IMR-90 (cell line): Measurements from ENCODE around the gene XAB2. TPM values are rescaled to one million over a fixed set of nuclear protein-coding genes. Genes with fewer than 3 reads are reported as not detected.

Source experiments
- ATAC-seq: fragments of 200-7000 bp; cut with Tn5 transposase; 2 replicates; pipeline ENCODE4 v1.9.1; 2020; ENCODE audit warnings: low read depth, mild to moderate bottlenecking, moderate library complexity
- BruUV-seq: library from RNA; stranded (reverse); fragments of 400-500 nt; replicated peaks from 2 replicates; lab custom pipeline; 2021; lab: Mats Ljungman, UMichigan
- CTCF ChIA-PET: fragments of 300-600 bp; formaldehyde crosslinking; extraction: SDS; loops from one replicate; lab custom pipeline; 2021; ENCODE audit warnings: antibody characterized with exemption; lab: Yijun Ruan, JAX
- POLR2A ChIA-PET: fragments of 300-600 bp; sonication (Branson Sonifier 250); formaldehyde crosslinking; loops from one replicate; lab custom pipeline; 2022; ENCODE audit warnings: antibody characterized with exemption; ENCODE audit not compliant: unreplicated experiment; lab: Charles Lee
- DNase-seq: peaks from one replicate; pipeline ENCODE4 v3.0.0; 2013
- H2AFZ ChIP-seq: replicated peaks from 2 replicates; pipeline ENCODE3; 2013; ENCODE audit warnings: low read length, mild to moderate bottlenecking; ENCODE audit not compliant: poor library complexity
- H2AK5ac ChIP-seq: 2 replicates; pipeline ENCODE4 v1.6.1; 2013; ENCODE audit warnings: low read depth, low read length, inconsistent platforms
- H2AK9ac ChIP-seq: replicated peaks from 2 replicates; pipeline ENCODE3; 2013; ENCODE audit warnings: mild to moderate bottlenecking, low read depth, low read length, moderate library complexity; ENCODE audit not compliant: poor library complexity
- H2BK120ac ChIP-seq: 2 replicates; pipeline ENCODE4 v1.6.1; 2013; ENCODE audit warnings: low read depth, low read length, inconsistent platforms
- H2BK15ac ChIP-seq: 3 replicates; pipeline ENCODE4 v1.6.1; 2013; ENCODE audit warnings: low read depth, low read length, inconsistent platforms
- H2BK20ac ChIP-seq: 2 replicates; pipeline ENCODE4 v1.6.1; 2013; ENCODE audit warnings: low read depth, mild to moderate bottlenecking, inconsistent platforms, low read length, moderate library complexity
- H2BK5ac ChIP-seq: 2 replicates; pipeline ENCODE4 v1.6.1; 2013; ENCODE audit warnings: mild to moderate bottlenecking, low read depth, low read length, inconsistent platforms; ENCODE audit not compliant: poor library complexity, severe bottlenecking
- H3K14ac ChIP-seq: replicated peaks from 2 replicates; pipeline ENCODE4 v1.6.1; 2013; ENCODE audit warnings: low read depth, low read length, inconsistent platforms
- H3K18ac ChIP-seq: 2 replicates; pipeline ENCODE4 v1.6.1; 2013; ENCODE audit warnings: low read depth, low read length, control low read depth
- H3K23ac ChIP-seq: 2 replicates; pipeline ENCODE4 v1.6.1; 2013; ENCODE audit warnings: low read depth, low read length, inconsistent platforms
- H3K27ac ChIP-seq: 2 replicates; pipeline ENCODE4 v1.5.1; 2013; ENCODE audit warnings: mild to moderate bottlenecking, control low read depth, low read length; ENCODE audit not compliant: insufficient read depth
- H3K27me3 ChIP-seq: 2 replicates; pipeline ENCODE4 v1.6.1; 2013; ENCODE audit warnings: low read length; ENCODE audit not compliant: control insufficient read depth, insufficient read depth
- H3K36me3 ChIP-seq: 2 replicates; pipeline ENCODE4 v1.6.1; 2013; ENCODE audit warnings: low read length, mixed read lengths; ENCODE audit not compliant: control insufficient read depth, insufficient read depth
- H3K4ac ChIP-seq: 2 replicates; pipeline ENCODE4 v1.6.1; 2013; ENCODE audit warnings: low read depth, low read length, inconsistent platforms
- H3K4me1 ChIP-seq: 2 replicates; pipeline ENCODE4 v1.6.1; 2013; ENCODE audit warnings: low read length, mixed read lengths; ENCODE audit not compliant: control insufficient read depth, insufficient read depth
- H3K4me2 ChIP-seq: 2 replicates; pipeline ENCODE4 v1.6.1; 2013; ENCODE audit warnings: low read depth, mild to moderate bottlenecking, control low read depth, low read length, moderate library complexity
- H3K4me3 ChIP-seq: 2 replicates; pipeline ENCODE4 v1.5.1; 2013; ENCODE audit warnings: low read depth, mild to moderate bottlenecking, control low read depth, low read length, moderate library complexity; ENCODE audit not compliant: insufficient read depth
- H3K56ac ChIP-seq: 2 replicates; pipeline ENCODE4 v1.6.1; 2013; ENCODE audit warnings: low read length, inconsistent platforms; ENCODE audit not compliant: insufficient read depth; ENCODE audit errors: extremely low read depth
- H3K79me1 ChIP-seq, 2 experiments: 2 replicates each; pipeline ENCODE4 v1.6.1; 2013; ENCODE audit warnings: low read length in 2 of 2, inconsistent platforms in 1 of 2, low read depth in 1 of 2
- H3K9ac ChIP-seq: 2 replicates; pipeline ENCODE4 v1.6.1; 2013; ENCODE audit warnings: low read depth, low read length, control low read depth
- H3K9me1 ChIP-seq: 2 replicates; pipeline ENCODE4 v1.6.1; 2013; ENCODE audit warnings: low read length, inconsistent platforms; ENCODE audit not compliant: insufficient read depth
- H3K9me3 ChIP-seq: 2 replicates; pipeline ENCODE4 v1.6.1; 2013; ENCODE audit warnings: low read length; ENCODE audit not compliant: control insufficient read depth, insufficient read depth
- H4K20me1 ChIP-seq: 2 replicates; pipeline ENCODE4 v1.6.1; 2013; ENCODE audit warnings: low read length, inconsistent platforms; ENCODE audit not compliant: insufficient read depth
- H4K5ac ChIP-seq: 2 replicates; pipeline ENCODE4 v1.6.1; 2013; ENCODE audit warnings: mild to moderate bottlenecking, low read depth, low read length, control low read depth
- H4K8ac ChIP-seq, 2 experiments: 2 replicates each; pipeline ENCODE4 v1.6.1; 2013; ENCODE audit warnings: low read depth in 2 of 2, low read length in 2 of 2, control low read depth in 1 of 2, inconsistent platforms in 1 of 2
- H4K91ac ChIP-seq: 2 replicates; pipeline ENCODE4 v1.6.1; 2013; ENCODE audit warnings: low read depth, low read length, inconsistent platforms; ENCODE audit not compliant: insufficient read depth
- BHLHE40 ChIP-seq: fragments of 150-350 bp; IDR thresholded peaks from 2 replicates; pipeline ENCODE4 v1.6.1; 2016; ENCODE audit warnings: mild to moderate bottlenecking, low read depth, low read length
- CEBPB ChIP-seq: IDR thresholded peaks from 2 replicates; pipeline ENCODE4 v1.6.1; 2012; ENCODE audit warnings: low read depth, low read length, improper control_type of control experiment
- CHD1 ChIP-seq: IDR thresholded peaks from 2 replicates; pipeline ENCODE4 v1.6.1; 2012; ENCODE audit warnings: low read depth, low read length, improper control_type of control experiment
- ELK1 ChIP-seq: fragments of 150-350 bp; IDR thresholded peaks from 2 replicates; pipeline ENCODE4 v1.6.1; 2016; ENCODE audit warnings: low read depth, mild to moderate bottlenecking, low read length, moderate library complexity, borderline replicate concordance
- FOS ChIP-seq: fragments of 150-350 bp; IDR thresholded peaks from 2 replicates; pipeline ENCODE4 v1.6.1; 2016; ENCODE audit warnings: low read depth, low read length
- MAFK ChIP-seq: IDR thresholded peaks from 2 replicates; pipeline ENCODE4 v1.6.1; 2012; ENCODE audit warnings: low read depth, low read length, improper control_type of control experiment
- MAZ ChIP-seq: IDR thresholded peaks from 2 replicates; pipeline ENCODE4 v1.6.1; 2012; ENCODE audit warnings: low read depth, mild to moderate bottlenecking, low read length, improper control_type of control experiment, moderate library complexity, borderline replicate concordance
- MXI1 ChIP-seq: IDR thresholded peaks from 2 replicates; pipeline ENCODE4 v1.6.1; 2012; ENCODE audit warnings: low read depth, mild to moderate bottlenecking, low read length, moderate library complexity, borderline replicate concordance
- NFE2L2 ChIP-seq: fragments of 150-350 bp; IDR thresholded peaks from 2 replicates; pipeline ENCODE4 v1.6.1; 2016; ENCODE audit warnings: low read depth, mild to moderate bottlenecking, low read length
- POLR2A ChIP-seq: IDR thresholded peaks from 2 replicates; pipeline ENCODE4 v1.6.1; 2012; ENCODE audit warnings: mild to moderate bottlenecking, low read depth, low read length
- RAD21 ChIP-seq: IDR thresholded peaks from 2 replicates; pipeline ENCODE4 v1.6.1; 2012; ENCODE audit warnings: low read length, improper control_type of control experiment
- RCOR1 ChIP-seq: IDR thresholded peaks from 2 replicates; pipeline ENCODE4 v1.6.1; 2012; ENCODE audit warnings: mild to moderate bottlenecking, low read length, improper control_type of control experiment; ENCODE audit not compliant: insufficient replicate concordance
- RFX5 ChIP-seq: IDR thresholded peaks from 2 replicates; pipeline ENCODE4 v1.8.0; 2012; ENCODE audit warnings: low read depth, mild to moderate bottlenecking, low read length, moderate library complexity
- SMC3 ChIP-seq: fragments of 150-350 bp; IDR thresholded peaks from 2 replicates; pipeline ENCODE4 v1.6.1; 2016; ENCODE audit warnings: low read depth, mild to moderate bottlenecking, antibody characterized with exemption, low read length, moderate library complexity
- WGBS, 2 experiments: methylation state at CpG; one replicate each; pipeline versions ENCODE4 v1.1.5 to v1.1.7; 2013; ENCODE audit warnings: missing lambda C conversion rate in 2 of 2; ENCODE audit not compliant: insufficient read length in 1 of 2; ENCODE audit errors: extremely low coverage in 2 of 2; 5-methylcytosine and 5-hydroxymethylcytosine counted together
- dilution Hi-C: fragments of 300-500 bp; cut with HindIII; formaldehyde crosslinking; loops from one replicate; pipeline ENCODE4 v1.14.3; 2018; ENCODE audit warnings: low sequenced_read_pairs; ENCODE audit not compliant: unreplicated experiment
- in situ Hi-C: fragments of 300-500 bp; cut with MboI; formaldehyde crosslinking; loops from 3 replicates; pipeline ENCODE4 v1.14.3; 2019; ENCODE audit warnings: low sequenced_read_pairs, inconsistent platforms, mixed read lengths
- intact Hi-C: fragments of 100-400 bp; cut with micrococcal nuclease; formaldehyde crosslinking; loops from 2 replicates; pipeline ENCODE4 v1.10.0; 2022
- polyA plus RNA-seq, 3 experiments: library from polyadenylated mRNA; depleted of rRNA; stranded (reverse); fragments of >200 nt; gene quantifications; 2 replicates each; pipeline ENCODE4 v1.2.3, GENCODE V29; 2012; ENCODE audit warnings: low replicate concordance in 1 of 3
- total RNA-seq: library from RNA; depleted of rRNA; stranded (reverse); fragments of >200 nt; gene quantifications from 2 replicates; pipeline ENCODE4 v1.2.3, GENCODE V29; 2012
- TF ChIP-seq, protein P1 (sequence below): fragments of 150-350 bp; IDR thresholded peaks from 2 replicates; pipeline ENCODE4 v1.6.1; 2017; ENCODE audit warnings: mild to moderate bottlenecking, antibody characterized with exemption, low read length, low read depth
- TF ChIP-seq, protein P2 (sequence below): conservative IDR thresholded peaks from 2 replicates; pipeline ENCODE4 v1.5.1; 2012; ENCODE audit warnings: mild to moderate bottlenecking, low read depth, low read length, improper control_type of control experiment

Gene XAB2
- total and polyA plus RNA-seq, 2 of the 4 experiments (the other 2 are of a cell fraction), result 29.9 to 34.4 TPM

GRCh38 chr19:7578127-7578526 is 51.2 kb downstream of the XAB2 start:
- Histone ChIP-seq H3K14ac (no peak overlapping the region), H4K20me1 (no peaks in the 10 kb centered on the region), H3K9me1 (no peaks in the 10 kb centered on the region), H2BK120ac (no peak overlapping the region), H3K4me3 (no peak overlapping the region), H2BK5ac (no peak overlapping the region), H2BK15ac (no peak overlapping the region), H3K9ac (no peak overlapping the region), H3K23ac (no peak overlapping the region), H3K4ac (no peak overlapping the region), H3K9me3 (no peaks in the 10 kb centered on the region), H3K56ac (no peak overlapping the region), H2AK5ac (no peak overlapping the region), H4K5ac (no peak overlapping the region), H3K4me1 (no peaks in the 10 kb centered on the region), H2BK20ac (no peak overlapping the region), H2AK9ac (no peak overlapping the region), H3K79me1 (no peaks in the 10 kb centered on the region), H4K91ac (no peak overlapping the region), H3K4me2 (no peak overlapping the region), H2AFZ (no peak overlapping the region), H3K36me3 (no peaks in the 10 kb centered on the region), H3K27me3 (peaks cover 7% of the 10 kb centered on the region), H4K8ac (no peak overlapping the region), H3K18ac (no peak overlapping the region), H3K27ac (no peak overlapping the region)
- ATAC-seq (no peak), DNase-seq (no peak)
- no TSS peak for BruUV-seq
- ChIA-PET POLR2A (no interaction called here), CTCF (interaction anchor here (2.8 kb wide), 1 partner anchor 10 kb away, joined by 10 read pairs; no protein-coding TSS in a partner anchor)
- in situ Hi-C loops (no loop called here), dilution Hi-C loops (no loop called here), intact Hi-C loops (no loop called here)
- TF ChIP-seq CEBPB (no peak), POLR2A (no peak), MAFK (no peak), RCOR1 (no peak), NFE2L2 (no peak), SMC3 (no peak), BHLHE40 (no peak), MAZ (no peak), RFX5 (no peak), MXI1 (no peak), CHD1 (no peak), FOS (no peak), RAD21 (no peak), ELK1 (no peak)
- TF ChIP-seq, protein P1, sequence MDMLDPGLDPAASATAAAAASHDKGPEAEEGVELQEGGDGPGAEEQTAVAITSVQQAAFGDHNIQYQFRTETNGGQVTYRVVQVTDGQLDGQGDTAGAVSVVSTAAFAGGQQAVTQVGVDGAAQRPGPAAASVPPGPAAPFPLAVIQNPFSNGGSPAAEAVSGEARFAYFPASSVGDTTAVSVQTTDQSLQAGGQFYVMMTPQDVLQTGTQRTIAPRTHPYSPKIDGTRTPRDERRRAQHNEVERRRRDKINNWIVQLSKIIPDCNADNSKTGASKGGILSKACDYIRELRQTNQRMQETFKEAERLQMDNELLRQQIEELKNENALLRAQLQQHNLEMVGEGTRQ, result no peak
- TF ChIP-seq, protein P2, sequence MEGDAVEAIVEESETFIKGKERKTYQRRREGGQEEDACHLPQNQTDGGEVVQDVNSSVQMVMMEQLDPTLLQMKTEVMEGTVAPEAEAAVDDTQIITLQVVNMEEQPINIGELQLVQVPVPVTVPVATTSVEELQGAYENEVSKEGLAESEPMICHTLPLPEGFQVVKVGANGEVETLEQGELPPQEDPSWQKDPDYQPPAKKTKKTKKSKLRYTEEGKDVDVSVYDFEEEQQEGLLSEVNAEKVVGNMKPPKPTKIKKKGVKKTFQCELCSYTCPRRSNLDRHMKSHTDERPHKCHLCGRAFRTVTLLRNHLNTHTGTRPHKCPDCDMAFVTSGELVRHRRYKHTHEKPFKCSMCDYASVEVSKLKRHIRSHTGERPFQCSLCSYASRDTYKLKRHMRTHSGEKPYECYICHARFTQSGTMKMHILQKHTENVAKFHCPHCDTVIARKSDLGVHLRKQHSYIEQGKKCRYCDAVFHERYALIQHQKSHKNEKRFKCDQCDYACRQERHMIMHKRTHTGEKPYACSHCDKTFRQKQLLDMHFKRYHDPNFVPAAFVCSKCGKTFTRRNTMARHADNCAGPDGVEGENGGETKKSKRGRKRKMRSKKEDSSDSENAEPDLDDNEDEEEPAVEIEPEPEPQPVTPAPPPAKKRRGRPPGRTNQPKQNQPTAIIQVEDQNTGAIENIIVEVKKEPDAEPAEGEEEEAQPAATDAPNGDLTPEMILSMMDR, result no peak
- WGBS, 2 experiments, result 45% methylated on average over 5 of the region's 6 CpGs; no CpG with 5 or more reads in 1 of the 2 experiments
